Hindlimb muscle (tissue), 1 donor: Measurements from ENCODE around the gene POFUT2. TPM values are rescaled to one million over a fixed set of nuclear protein-coding genes. Genes with fewer than 3 reads are reported as not detected.

ENCODE experiments used
- DNase-seq: peaks from one replicate; pipeline ENCODE4 v3.0.0-alpha.2; 2013
- polyA plus RNA-seq: library from polyadenylated mRNA; unstranded; fragments of 120-200 nt; gene quantifications from one replicate; pipeline ENCODE4 v1.2.1, GENCODE V29; 2013; ENCODE audit not compliant: insufficient read length

POFUT2 gene
- polyA plus RNA-seq, 1 donor, result 36.5 TPM

- DNase-seq, result no peak
Observed at GRCh38 chr21:45248301-45248892, 39.3 kb downstream of the POFUT2 start.

- DNase-seq, result no peak
Observed at GRCh38 chr21:45246386-45247320, 41.0 kb downstream of the POFUT2 start.

GRCh38 chr21:45244799-45245340, 42.8 kb downstream of the POFUT2 start:
- no peak for DNase-seq

GRCh38 chr21:45243603-45244002, 44.1 kb downstream of the POFUT2 start:
- DNase-seq, result no peak

- DNase-seq, result no peak
Observed at GRCh38 chr21:45241357-45241756, 46.3 kb downstream of the POFUT2 start.

GRCh38 chr21:45237401-45237800, 50.3 kb downstream of the POFUT2 start:
- DNase-seq, result no peak

GRCh38 chr21:45236481-45236880, 51.2 kb downstream of the POFUT2 start:
- DNase-seq, result no peak

- no peak for DNase-seq
Observed at GRCh38 chr21:45235488-45235887, 52.2 kb downstream of the POFUT2 start.

- no peak for DNase-seq
Observed at GRCh38 chr21:45234965-45235364, 52.7 kb downstream of the POFUT2 start.

- DNase-seq, result no peak
Observed at GRCh38 chr21:45234127-45234526, 53.6 kb downstream of the POFUT2 start.

GRCh38 chr21:45231705-45232104, 56.0 kb downstream of the POFUT2 start:
- no peak for DNase-seq

GRCh38 chr21:45228656-45229240, 58.9 kb downstream of the POFUT2 start:
- no peak for DNase-seq

GRCh38 chr21:45228171-45228641, 59.5 kb downstream of the POFUT2 start:
- DNase-seq, result no peak

GRCh38 chr21:45227735-45228134, 60.0 kb downstream of the POFUT2 start:
- DNase-seq, result no peak

- DNase-seq, result no peak
Observed at GRCh38 chr21:45226540-45227326, 61.0 kb downstream of the POFUT2 start.

- DNase-seq, result no peak
Observed at GRCh38 chr21:45225741-45226327, 61.9 kb downstream of the POFUT2 start.

- no peak for DNase-seq
Observed at GRCh38 chr21:45225041-45225740, 62.5 kb downstream of the POFUT2 start.

- DNase-seq, result no peak
Observed at GRCh38 chr21:45224189-45224938, 63.3 kb downstream of the POFUT2 start.

GRCh38 chr21:45223236-45224185, 64.2 kb downstream of the POFUT2 start:
- no peak for DNase-seq
